Activated CD4-positive, alpha-beta T cell treated with anti-CD3 and anti-CD28 coated beads, Interleukin-10, Interleukin-2, amounts not matched to agents 100 ng/mL and 50 ng/mL, durations not matched to agents 16 hours and 8 hours (primary cell): ENCODE measurements around the gene CAMTA1.

Experiments
- DNase-seq: peaks from one replicate; pipeline ENCODE4 v3.0.0-alpha.2; 2020

Gene CAMTA1

DNA sequence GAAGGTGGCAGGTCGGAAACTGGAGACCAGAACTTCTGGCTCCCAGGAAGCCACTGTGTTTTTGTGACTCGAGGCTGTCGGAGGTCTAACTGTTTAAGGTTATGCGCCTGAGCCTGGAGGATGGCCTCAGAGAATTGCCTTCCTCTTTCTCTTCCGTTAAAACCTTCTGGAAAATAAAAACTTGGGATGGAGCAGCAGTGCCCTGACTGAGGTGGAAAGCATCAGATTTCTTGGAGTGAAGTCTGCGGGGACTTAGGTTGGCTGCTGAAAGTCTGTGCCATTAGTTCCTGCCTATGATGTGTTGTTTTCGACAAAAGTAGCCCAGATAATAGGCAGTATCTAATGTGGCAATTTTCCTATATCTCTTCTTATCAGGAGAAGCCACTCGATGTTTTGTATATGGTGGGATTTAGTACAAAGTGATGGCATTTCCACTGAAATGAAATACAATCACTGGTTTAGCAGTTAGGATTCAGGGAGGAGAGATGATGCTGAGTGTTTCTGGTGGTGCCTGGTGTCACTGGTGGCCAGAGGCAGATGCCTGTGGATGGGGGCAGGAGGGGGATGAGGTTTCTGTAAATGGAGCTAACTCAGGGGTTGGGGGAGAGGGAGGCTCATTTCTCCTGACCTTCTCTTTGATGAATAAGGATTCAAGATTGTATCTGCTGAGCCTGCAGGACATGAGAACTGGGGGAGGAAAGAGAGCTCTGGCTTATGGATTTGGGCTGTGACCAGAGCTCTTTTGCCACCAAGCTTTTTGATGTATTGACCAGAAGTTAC, 150.8 kb downstream of the CAMTA1 start:
- no peak for DNase-seq

DNA sequence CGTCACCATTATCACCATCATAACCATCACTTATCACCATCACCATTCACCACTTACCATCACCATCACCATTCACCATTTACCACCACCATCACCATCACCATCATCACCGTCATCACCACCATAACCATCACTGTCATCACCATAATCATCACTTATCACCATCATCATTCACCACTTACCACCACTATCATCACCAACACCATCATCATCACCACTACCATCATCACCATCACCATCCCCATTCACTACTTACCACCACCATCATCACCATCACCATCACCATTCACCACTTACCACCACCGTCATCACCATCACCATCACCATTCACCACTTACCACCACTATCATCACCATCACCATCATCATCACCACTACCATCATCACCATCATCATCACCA, 151.8 kb downstream of the CAMTA1 start:
- DNase-seq, result no peak

DNA sequence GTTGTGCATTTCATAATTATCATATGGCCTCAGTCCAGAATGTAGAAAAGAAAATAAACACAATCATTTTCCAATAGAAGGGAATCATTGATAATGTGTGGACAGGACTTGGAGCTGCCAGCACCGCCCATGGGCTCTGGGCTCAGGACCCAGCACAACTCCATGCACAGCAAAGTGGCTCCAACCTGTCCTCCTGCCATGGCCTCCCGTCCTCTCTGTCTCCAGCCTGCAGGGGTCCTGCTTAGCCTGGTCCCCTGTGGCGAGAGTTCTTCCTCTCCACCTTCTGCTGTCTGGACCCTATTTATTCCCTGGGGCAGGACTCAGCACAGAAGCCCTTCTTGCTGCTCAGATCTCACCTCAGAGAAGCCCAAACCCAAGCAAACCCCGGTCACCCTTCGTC, 154.1 kb downstream of the CAMTA1 start:
- no peak for DNase-seq

DNA sequence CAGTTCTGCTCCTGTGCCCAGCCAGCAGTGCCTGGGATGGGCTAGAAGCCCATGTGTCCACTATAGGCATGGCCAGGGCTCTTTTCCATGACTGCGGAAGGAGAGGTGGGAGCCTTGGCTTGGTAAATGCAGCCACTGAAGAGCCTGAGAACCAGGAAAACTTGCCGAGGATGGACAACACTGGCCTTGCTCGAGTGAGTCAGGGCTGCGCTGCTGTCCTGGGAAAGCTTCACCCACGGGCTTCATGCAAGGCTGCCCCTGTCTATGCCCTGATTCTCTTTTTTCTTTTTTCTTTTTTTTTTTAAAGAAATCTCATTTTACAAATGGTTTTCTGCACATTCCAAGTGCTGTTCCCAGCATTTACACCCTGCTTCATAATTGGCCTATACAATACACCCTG, 156.5 kb downstream of the CAMTA1 start:
- no peak for DNase-seq

DNA sequence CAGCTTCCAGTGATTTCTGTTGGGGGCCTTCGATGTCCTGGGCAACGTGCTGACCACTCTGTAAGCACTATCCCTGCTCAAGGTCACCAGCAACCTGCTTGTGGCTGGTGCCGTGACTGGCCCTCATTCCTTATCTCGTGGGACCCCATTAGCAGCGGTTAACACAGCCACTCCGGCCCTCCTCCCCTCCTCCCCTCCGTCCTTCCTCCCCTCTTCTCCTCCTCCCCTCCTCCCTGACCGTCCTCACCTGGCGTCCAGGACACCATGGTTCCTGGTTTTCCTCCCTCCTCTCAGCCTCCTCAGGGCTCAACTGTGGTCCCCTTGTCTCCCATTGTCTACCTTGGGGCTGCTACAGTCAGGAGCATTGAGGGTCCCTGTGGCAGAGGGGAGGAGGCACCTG, 157.7 kb downstream of the CAMTA1 start:
- DNase-seq, result no peak

DNA sequence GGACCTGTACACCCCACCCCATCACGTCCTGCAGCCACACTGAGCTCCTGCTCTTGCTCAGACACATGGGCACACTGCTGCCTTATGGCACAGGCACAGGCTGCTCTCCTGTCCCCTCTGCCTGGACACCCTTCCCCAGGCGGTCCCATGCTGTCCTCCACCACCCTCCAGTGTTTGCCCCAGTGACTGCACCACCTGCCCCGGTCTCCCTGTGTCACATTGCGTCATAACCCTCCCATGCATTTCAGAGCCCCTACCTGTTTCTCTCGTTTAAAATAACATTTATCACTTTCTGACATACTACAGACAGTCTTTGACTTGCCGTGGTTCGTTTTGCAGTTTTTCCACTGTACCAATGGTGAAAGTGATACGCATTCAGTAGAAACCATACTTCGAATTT, 159.2 kb downstream of the CAMTA1 start:
- no peak for DNase-seq

DNA sequence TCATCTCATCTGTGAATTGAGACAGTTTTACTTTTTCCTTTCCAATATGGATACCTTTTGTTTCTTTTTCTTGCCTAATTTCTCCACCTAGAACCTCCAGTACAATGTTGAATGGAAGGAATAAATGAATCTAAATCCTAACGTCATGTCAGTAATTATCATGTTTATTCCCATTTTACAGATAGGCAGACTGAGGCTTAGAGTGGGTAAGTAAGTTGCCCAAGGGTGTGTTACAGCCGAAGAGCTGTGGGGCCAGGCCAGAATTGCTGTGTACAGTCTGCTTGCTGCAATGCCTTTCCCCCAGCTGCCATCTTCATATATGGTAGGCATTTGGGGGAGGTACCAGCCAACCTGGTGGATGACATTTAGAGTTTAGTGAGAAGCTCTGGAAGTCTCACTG, 162.7 kb downstream of the CAMTA1 start:
- DNase-seq, result no peak

DNA sequence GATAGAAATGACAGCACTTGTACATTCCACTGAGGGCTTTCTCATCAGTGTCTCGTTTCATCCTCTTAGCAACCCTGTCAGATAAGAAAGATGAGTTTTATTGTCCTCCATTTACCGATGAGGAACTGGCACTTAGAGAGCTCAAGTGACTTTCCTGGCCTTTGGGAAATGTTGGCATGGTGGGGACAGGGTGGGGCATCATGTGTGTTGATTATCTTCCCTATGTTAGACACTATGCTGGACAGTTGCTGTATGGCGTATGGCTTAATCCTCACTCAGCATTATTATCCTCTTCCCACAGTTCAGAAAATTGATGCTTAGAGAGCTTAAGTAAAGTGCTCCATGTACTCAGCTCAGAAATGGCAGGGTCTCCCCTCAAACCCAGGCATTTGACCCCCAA, 163.2 kb downstream of the CAMTA1 start:
- no peak for DNase-seq

DNA sequence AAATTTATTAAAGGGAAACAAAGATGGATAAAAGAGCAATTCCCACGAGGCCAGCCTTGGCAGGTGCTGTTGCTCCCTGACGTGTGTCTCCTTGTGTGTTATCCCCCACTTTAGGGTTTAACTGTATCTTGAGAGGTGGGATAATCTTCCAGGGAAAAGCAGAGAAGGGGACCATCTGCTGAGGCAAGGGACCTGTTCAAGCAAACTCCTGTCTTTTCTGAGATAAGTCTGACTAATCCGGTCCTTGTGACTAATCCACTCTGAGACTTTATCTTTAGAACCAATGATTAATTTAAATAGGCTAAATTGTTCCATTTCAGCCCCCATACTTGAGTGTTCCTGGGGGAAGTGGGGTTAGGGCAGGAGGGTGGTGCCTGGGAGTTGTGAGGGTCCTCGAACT, 163.6 kb downstream of the CAMTA1 start:
- no peak for DNase-seq

DNA sequence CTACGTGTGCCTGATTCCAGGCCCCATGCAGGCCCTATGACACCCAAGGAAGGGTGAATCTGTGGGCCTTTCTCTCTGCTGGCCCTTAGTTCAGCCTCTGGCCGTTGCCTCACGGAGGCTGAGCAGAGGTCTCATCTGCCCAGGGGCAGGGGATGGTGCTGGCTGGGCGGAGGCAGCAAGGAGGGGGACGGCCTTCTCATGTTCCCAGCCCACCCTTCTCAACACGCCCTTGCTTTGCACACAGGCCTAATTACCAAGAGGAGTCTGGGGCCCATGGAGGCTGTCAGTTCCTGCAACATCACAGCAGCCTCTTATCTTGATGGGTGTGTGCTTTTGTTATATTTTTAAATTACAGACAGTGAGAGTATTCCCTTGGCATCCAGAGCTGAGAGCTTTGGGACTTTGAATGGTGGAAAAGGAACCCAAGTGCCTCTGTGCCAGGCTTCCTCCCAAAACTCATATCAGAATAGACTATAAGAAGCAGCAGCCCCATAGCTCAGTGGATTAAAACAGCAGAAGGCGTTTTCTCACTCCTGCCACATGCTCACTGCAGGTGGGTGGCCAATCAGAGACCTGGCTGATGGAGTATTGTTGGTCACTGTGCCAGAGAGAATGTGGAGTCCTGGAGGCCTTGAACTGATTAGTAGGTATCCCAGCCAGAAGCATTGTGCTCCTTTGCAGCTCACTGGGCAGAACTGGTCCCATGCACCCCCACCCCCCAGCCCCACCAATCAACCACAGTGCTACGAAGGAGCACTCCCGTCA, 164.9 kb downstream of the CAMTA1 start:
- no peak for DNase-seq

DNA sequence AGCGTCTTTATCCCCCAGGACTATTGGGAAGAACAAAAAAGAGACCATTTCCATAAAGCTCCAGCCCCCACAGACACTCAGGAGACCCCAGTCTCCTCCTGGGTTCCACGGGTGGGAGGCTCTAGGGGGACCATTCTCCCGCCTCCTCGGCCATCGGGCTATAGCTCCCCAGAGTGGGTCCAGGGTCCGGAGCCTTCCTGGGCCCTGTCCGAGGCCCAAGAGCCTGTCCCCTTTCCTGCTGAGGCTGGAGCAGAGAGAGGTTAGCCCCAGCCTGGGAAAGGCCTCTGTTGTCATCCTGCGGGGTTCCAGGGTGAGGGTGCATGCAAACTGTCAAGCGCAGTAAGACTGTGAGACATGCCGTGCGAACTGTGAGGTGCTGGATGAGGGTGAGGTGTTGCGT, 166.3 kb downstream of the CAMTA1 start:
- no peak for DNase-seq

DNA sequence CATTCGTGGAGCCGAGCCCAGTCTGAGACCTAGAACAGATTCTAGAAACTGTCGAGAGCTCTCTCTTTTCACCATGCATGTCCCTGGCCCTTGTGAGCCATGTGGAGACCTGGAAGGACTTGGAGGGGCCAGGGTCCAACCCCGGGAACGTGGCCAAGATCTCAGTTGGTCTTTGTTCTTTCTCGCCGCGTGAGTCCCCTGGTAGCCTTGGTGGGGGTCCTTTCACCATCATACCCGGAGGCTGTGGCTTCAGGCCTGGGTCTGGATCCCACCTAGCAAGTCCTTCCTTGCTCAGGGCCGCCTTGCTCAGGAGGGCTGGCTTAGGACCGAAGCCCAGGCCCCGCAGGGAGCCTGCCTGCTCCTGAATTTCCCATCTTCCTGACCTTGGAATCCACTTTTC, 168.0 kb downstream of the CAMTA1 start:
- no peak for DNase-seq

DNA sequence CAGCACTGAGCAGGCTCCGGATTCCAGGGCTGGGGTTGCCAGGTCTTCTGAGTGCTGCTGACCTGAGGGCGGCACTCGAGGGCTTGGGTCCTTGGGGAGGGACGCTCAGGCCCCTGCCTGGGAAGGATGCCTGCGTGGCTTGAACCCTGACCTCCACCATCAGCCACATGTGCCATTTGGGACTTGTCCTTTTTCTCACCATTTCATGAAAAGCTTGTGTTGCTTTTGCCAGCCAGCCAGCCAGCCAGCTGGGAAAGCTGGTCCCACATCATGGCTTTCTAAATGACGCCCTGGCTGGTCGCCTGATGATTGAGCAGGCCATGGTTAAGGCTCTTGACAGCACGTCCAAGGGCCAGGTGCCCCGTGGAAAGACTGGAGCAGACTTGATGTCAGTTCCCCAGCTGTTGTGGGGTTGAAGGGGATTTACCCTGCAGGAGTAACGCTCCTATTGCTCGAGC, 168.7 kb downstream of the CAMTA1 start:
- no peak for DNase-seq

DNA sequence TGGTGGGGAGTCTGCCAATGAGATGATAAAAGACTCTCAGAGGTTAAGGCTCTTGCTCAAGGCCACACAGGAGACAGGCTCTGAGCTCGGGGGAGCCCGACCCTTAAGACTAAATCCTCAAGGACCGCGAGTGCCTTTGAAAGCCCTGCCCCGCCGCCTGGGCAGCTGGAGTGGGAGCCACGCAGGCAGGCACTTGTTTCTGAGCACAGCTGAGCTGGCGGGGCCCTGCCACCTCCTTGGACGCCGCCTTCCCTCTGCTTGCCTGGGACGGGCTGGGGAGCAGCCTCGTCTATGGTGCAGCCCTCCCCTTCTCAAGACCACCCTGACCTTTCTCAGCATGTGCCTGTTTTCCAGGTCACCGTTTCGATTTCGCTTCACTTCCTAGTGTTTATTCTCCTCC, 169.3 kb downstream of the CAMTA1 start:
- no peak for DNase-seq

DNA sequence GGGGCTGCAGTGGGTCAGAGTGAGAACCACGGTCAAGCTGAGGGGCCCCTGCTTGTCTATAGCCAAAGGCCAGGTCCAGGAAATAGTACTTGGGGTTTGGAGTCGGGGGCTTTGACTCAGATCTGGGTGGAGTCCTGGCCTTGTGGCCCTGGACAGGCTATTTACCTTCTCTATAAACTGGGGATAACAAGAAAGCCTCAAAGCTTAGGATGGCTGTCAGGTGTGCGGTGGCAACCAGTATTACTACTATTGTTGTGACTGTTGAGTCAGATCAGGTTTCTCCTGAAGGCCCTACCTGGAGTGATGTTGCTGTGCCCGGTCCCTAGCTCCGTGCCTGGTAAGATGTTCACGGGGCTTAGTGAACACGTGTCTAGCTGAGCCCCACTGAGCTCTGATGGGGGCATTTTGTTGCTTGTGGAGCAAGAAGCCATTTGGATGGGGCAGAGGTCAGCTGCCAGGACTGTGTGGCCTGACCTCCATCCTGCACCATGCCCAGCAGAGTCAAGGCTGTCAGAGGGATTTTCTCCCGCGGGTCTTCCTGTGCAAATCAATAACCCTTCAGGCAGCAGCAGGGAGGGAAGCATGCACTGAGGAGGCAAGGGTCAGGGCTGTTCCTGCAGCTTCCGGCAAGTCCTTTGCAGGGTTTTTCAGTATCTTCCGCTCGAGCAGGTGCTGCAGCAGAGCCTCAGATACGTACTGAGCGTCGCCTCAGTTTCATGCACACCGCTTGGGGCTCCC, 170.3 kb downstream of the CAMTA1 start:
- DNase-seq, result no peak

DNA sequence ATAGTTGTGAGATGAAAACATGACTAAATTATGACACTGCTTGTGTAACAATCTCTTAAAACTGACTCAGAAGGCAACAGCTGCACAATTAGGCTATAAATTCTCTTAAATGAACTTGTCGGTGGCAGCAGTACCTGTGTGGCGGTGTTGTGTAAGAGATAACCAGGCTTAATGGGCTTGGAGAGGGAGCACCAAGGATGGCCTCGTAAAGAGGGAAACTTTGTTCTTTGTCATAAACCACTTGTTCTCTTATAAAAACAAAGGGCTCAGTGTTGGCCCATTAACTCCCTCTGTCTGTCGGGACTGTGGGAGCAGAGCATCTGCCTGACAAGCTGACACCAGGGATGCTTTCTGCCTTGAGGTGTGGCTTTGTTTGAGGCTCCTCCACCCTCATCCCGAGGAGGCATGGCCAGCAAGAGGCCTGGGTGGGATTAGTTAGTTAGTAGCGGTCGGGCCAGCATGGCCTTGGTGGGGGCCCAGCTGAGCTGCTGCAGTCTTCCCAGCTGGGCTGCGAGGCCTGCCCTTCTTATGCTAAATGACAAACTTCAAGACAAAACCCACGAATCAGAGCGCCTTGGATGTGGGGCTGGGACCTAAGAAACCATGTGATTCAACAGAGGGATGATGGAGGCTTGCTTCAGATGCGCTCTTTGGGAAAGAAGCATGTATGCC, 171.4 kb downstream of the CAMTA1 start:
- no peak for DNase-seq

DNA sequence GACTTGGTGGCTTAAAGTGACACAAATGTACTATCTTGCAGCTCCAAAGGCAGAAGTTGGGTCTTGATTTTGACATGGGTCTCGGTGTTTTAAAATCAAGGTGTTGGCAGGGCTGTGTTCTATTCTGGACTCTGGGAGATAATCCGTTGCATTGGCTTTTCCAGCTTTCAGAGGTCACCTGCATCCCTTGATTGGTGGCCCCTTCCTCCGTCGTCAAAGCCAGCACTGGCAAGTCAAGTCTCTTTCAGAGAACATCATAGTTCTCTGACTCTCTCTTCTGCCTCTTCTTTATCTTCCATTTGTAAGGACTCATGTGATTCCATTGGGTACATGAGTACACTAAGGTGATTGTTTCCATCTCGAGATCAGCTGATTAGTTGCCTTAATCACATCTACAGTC, 172.1 kb downstream of the CAMTA1 start:
- DNase-seq, result no peak

DNA sequence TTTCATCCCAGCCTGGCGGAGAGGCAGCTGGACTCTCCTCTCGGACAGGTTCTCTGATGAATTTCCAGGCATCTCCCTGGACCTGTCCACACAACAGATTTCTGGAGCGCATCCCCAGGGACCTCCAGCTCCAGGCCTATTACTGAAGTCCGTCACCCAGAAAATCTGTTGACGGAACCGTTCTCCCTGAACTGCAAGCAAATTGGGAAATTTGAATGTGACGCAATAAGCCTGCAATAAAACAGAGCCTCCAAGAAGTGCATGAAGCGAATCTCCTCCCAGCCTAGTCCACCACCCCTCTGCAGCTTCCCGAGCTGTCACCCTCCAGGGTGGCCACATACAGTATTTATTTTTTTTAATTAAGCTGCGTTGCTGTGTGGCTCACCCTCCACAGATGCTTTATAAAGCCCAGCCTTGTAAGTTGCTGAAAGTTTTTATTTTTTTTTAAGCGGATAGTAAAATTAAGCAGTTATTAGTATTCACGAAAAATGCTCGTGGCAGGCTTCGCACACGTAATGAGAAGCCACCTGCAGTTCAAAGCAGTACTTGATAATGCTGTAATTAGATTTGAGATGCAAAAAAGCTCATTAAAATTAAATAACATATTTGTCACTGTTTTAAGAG, 173.3 kb downstream of the CAMTA1 start:
- no peak for DNase-seq

DNA sequence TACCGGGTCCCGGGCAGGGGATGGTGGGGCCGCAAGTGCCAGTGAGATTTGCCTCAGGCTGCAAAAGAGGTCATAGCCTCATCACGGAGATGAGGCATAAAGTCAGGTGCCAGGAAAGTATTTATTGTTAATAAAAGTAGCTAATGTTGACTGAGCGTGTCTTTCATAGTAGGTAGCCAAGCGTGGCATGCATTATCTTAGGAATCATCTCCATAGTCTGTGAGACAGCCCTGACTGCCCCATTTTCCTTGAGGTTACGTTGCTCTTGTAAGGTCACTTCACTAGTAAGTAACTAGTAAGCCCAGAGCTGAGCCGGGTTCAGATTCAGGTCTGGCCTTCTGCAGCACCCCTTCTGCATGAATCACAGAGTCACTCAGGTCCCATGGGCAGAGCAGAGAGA, 174.2 kb downstream of the CAMTA1 start:
- no peak for DNase-seq

DNA sequence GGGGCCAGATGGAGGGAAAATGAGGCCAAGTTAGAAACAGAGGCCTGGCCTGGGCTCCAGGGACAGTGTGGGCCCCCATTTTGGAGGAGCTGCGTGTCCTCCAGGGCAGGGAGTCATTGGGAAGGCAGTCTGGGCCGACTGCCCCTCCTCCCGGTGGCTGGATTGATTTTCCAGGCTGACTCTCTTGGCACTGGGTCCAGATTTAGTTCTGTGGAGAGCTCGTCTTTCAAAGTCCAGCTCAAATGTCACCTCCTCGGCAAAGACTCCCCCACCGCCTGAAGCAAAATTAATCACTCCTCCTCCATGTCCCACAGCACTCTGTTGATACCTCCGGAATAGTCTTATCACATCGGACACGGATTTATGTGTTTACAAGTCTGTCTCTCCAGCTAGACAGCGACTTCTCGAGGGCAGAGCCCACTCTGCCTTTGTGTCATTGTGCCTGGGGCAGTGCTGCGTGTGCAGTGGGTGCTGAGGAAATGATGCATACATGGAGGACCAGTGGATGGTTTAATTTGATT, 175.1 kb downstream of the CAMTA1 start:
- DNase-seq, result no peak

DNA sequence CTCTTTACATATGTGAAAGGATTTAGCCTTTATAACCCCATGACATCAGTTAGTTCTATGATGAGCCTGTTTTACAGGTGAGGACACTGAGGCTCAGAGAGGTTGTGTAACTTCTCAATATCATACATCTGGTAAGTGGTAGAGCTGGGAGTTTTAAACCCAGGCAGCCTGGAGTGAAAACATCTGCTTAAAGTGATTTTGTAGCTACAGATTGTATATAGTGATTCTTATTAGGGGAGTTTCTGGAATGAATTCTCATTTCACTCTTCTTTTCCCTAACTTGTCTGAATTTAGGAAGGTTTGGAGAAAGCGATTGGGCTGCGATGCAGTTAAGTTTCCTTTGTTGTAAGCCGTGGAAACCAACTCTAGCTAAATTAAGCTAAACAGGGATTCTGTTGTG, 175.6 kb downstream of the CAMTA1 start:
- DNase-seq, result no peak

DNA sequence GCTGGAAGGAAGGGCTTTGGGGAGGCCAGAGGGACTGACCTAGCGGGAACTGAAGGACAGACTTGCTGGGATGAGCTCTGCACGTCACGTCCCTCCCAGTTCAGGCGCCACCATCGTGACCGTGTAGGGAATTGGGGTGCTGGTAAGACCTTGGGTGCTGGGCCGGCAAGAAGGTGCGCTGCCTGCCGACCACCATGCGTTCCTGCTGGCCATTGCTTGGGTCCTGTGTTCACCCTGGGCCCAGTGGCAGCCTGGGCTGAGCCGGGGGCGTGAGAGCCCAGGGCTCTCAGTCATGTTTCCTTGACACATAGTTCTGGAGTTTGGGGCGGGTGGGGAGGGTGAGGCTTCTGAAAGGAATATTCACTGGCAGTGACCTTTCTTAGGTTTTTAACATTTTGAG, 176.0 kb downstream of the CAMTA1 start:
- DNase-seq, result no peak
